GM23338 (cell line): Measurements from ENCODE around the gene RABGAP1L.

Source experiments
- CREB1 ChIP-seq: fragments of 250-450 bp; sonication (Bioruptor Pico); IDR thresholded peaks from 2 replicates; pipeline ENCODE4 v1.5.0; 2020; ENCODE audit warnings: low read depth, mild to moderate bottlenecking, moderate library complexity
- ETS1 ChIP-seq: IDR thresholded peaks from 2 replicates; pipeline ENCODE4 v1.6.1; 2016; ENCODE audit warnings: antibody characterized with exemption
- EZH2 ChIP-seq: fragments of 200-600 bp; sonication (generic); IDR thresholded peaks from one replicate; pipeline ENCODE4 v1.8.0; 2017; ENCODE audit warnings: antibody characterized with exemption, mild to moderate bottlenecking, low read depth; ENCODE audit not compliant: unreplicated experiment
- EZH2phosphoT487 ChIP-seq: fragments of 200-600 bp; sonication (generic); IDR thresholded peaks from one replicate; pipeline ENCODE4 v1.8.1; 2018; ENCODE audit warnings: antibody characterized with exemption; ENCODE audit not compliant: unreplicated experiment
- JUNB ChIP-seq: IDR thresholded peaks from one replicate; pipeline ENCODE4 v1.6.1; 2016; ENCODE audit warnings: antibody characterized with exemption; ENCODE audit not compliant: unreplicated experiment
- POLR2AphosphoS5 ChIP-seq: IDR thresholded peaks from 2 replicates; pipeline ENCODE4 v1.6.1; 2016; ENCODE audit warnings: antibody characterized with exemption, low read depth
- REST ChIP-seq: IDR thresholded peaks from one replicate; pipeline ENCODE4 v1.6.1; 2018; ENCODE audit warnings: antibody characterized with exemption; ENCODE audit not compliant: unreplicated experiment
- ZNF331 ChIP-seq: fragments of 250-450 bp; sonication (Bioruptor Pico); IDR thresholded peaks from 2 replicates; pipeline ENCODE4 v1.5.0; 2020; ENCODE audit warnings: low read depth, mild to moderate bottlenecking, moderate library complexity
- TF ChIP-seq, protein P1 (sequence below), 2 experiments: fragments of 200-600 bp in 1 of 2; sonication (generic) in 1 of 2; conservative IDR thresholded peaks; 2 replicates each; pipeline versions ENCODE4 v1.5.1 to v1.6.1; 2016 to 2017; ENCODE audit warnings: antibody characterized with exemption in 2 of 2, low read depth in 2 of 2, mild to moderate bottlenecking in 2 of 2, moderate library complexity in 1 of 2
- TF ChIP-seq, protein P2 (sequence below): fragments of 250-450 bp; sonication (Bioruptor Pico); IDR thresholded peaks from 2 replicates; pipeline ENCODE4 v1.5.0; 2020; ENCODE audit warnings: mild to moderate bottlenecking, moderate library complexity

GRCh38 chr1:174836543-174836942, 677.2 kb downstream of the RABGAP1L start:
- TF ChIP-seq POLR2AphosphoS5 (no peak), REST (no peak), CREB1 (CRISPR knock-in tag) (no peak), EZH2phosphoT487 (no peak), EZH2 (no peak), JUNB (no peak), ZNF331 (no peak), ETS1 (no peak)
- TF ChIP-seq, protein P1, sequence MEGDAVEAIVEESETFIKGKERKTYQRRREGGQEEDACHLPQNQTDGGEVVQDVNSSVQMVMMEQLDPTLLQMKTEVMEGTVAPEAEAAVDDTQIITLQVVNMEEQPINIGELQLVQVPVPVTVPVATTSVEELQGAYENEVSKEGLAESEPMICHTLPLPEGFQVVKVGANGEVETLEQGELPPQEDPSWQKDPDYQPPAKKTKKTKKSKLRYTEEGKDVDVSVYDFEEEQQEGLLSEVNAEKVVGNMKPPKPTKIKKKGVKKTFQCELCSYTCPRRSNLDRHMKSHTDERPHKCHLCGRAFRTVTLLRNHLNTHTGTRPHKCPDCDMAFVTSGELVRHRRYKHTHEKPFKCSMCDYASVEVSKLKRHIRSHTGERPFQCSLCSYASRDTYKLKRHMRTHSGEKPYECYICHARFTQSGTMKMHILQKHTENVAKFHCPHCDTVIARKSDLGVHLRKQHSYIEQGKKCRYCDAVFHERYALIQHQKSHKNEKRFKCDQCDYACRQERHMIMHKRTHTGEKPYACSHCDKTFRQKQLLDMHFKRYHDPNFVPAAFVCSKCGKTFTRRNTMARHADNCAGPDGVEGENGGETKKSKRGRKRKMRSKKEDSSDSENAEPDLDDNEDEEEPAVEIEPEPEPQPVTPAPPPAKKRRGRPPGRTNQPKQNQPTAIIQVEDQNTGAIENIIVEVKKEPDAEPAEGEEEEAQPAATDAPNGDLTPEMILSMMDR (conservative IDR thresholded peaks at IDR 0.05; ENCODE audit: low read depth in 2 of 2): no peak
- TF ChIP-seq, protein P2, sequence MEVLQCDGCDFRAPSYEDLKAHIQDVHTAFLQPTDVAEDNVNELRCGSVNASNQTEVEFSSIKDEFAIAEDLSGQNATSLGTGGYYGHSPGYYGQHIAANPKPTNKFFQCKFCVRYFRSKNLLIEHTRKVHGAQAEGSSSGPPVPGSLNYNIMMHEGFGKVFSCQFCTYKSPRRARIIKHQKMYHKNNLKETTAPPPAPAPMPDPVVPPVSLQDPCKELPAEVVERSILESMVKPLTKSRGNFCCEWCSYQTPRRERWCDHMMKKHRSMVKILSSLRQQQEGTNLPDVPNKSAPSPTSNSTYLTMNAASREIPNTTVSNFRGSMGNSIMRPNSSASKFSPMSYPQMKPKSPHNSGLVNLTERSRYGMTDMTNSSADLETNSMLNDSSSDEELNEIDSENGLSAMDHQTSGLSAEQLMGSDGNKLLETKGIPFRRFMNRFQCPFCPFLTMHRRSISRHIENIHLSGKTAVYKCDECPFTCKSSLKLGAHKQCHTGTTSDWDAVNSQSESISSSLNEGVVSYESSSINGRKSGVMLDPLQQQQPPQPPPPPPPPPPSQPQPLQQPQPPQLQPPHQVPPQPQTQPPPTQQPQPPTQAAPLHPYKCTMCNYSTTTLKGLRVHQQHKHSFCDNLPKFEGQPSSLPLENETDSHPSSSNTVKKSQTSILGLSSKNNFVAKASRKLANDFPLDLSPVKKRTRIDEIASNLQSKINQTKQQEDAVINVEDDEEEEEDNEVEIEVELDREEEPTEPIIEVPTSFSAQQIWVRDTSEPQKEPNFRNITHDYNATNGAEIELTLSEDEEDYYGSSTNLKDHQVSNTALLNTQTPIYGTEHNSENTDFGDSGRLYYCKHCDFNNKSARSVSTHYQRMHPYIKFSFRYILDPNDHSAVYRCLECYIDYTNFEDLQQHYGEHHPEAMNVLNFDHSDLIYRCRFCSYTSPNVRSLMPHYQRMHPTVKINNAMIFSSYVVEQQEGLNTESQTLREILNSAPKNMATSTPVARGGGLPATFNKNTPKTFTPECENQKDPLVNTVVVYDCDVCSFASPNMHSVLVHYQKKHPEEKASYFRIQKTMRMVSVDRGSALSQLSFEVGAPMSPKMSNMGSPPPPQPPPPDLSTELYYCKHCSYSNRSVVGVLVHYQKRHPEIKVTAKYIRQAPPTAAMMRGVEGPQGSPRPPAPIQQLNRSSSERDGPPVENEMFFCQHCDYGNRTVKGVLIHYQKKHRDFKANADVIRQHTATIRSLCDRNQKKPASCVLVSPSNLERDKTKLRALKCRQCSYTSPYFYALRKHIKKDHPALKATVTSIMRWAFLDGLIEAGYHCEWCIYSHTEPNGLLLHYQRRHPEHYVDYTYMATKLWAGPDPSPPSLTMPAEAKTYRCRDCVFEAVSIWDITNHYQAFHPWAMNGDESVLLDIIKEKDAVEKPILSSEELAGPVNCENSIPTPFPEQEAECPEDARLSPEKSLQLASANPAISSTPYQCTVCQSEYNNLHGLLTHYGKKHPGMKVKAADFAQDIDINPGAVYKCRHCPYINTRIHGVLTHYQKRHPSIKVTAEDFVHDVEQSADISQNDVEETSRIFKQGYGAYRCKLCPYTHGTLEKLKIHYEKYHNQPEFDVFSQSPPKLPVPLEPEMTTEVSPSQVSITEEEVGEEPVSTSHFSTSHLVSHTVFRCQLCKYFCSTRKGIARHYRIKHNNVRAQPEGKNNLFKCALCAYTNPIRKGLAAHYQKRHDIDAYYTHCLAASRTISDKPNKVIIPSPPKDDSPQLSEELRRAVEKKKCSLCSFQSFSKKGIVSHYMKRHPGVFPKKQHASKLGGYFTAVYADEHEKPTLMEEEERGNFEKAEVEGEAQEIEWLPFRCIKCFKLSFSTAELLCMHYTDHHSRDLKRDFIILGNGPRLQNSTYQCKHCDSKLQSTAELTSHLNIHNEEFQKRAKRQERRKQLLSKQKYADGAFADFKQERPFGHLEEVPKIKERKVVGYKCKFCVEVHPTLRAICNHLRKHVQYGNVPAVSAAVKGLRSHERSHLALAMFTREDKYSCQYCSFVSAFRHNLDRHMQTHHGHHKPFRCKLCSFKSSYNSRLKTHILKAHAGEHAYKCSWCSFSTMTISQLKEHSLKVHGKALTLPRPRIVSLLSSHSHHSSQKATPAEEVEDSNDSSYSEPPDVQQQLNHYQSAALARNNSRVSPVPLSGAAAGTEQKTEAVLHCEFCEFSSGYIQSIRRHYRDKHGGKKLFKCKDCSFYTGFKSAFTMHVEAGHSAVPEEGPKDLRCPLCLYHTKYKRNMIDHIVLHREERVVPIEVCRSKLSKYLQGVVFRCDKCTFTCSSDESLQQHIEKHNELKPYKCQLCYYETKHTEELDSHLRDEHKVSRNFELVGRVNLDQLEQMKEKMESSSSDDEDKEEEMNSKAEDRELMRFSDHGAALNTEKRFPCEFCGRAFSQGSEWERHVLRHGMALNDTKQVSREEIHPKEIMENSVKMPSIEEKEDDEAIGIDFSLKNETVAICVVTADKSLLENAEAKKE (CRISPR knock-in tag): no peak
